PFSK-1 (cell line): Measurements from ENCODE around the gene LGALS7.

Experiments
- FOXP2 ChIP-seq: optimal IDR thresholded peaks from 2 replicates; pipeline ENCODE3; 2011; ENCODE audit warnings: borderline replicate concordance, control low read depth, inconsistent platforms; ENCODE audit not compliant: insufficient read depth; ENCODE audit errors: extremely low read length, extremely low read depth
- POLR2AphosphoS5 ChIP-seq: IDR thresholded peaks from 2 replicates; pipeline ENCODE4 v1.6.1; 2012; ENCODE audit warnings: low read depth, mild to moderate bottlenecking, control low read depth, low read length, moderate library complexity
- REST ChIP-seq, 2 experiments: IDR thresholded peaks; 2 replicates each; pipeline versions ENCODE4 v1.6.1 to v1.8.0; 2011 to 2012; ENCODE audit warnings: low read depth in 2 of 2, low read length in 2 of 2, control low read depth in 1 of 2, inconsistent platforms in 1 of 2, mild to moderate bottlenecking in 1 of 2, moderate library complexity in 1 of 2; ENCODE audit not compliant: insufficient read depth in 1 of 2
- SIN3A ChIP-seq: IDR thresholded peaks from 2 replicates; pipeline ENCODE4 v1.6.1; 2012; ENCODE audit warnings: mild to moderate bottlenecking, low read length, moderate library complexity, borderline replicate concordance; ENCODE audit not compliant: insufficient read depth
- TAF1 ChIP-seq: IDR thresholded peaks from 2 replicates; pipeline ENCODE4 v1.6.1; 2012; ENCODE audit warnings: low read length, control low read depth, borderline replicate concordance; ENCODE audit not compliant: insufficient read depth

LGALS7 gene

DNA sequence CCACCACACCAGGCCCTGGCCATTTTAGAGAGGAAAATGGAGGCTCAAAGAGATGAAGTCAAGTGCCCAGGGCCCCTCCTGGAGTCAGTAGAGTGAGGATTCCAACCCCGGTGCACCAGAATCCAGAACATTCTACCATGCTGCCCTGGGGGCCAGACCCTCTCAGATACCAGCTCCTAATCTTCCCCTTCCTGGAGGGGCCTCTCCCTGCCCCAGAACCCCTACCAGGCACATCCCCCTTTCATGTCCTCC is 40.1 kb downstream of the LGALS7 start:
- TF ChIP-seq TAF1 (no peak), SIN3A (no peak), REST (IDR thresholded peaks at IDR 0.05; ENCODE audit: insufficient read depth in 1 of 2, low read depth in 2 of 2, low read length in 2 of 2) (no peak), FOXP2 (no peak), POLR2AphosphoS5 (no peak)

DNA sequence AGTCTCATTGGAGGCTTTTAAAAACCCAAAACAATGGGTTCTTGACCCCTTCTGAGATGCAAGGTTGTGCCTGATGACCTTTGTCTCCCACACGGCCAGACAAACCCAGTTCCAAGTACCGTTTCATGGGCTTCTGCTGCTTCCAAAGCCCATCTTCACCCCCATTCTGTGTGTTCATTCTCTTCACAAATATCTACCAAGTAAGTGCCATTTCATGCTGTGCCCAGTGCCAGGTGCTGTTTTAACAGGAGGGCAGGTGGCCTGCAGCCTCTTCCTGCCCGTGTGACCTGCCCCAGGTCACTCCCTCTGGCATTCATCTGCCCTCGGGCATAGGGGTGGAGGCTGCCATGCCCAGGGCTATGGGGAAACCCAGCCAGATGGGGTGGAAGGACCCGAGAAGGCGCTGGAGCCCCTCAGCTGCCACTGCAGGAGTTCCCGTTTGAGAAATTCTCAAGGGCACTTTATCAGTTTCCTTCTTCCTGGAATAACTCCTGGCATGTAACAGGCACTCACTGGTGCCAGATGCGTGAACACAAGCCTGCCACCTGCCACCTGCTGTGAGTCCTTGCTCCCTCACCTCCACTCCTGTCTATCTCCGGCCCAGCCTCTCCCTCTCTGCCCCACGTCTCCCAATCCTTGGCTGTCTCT is 41.5 kb downstream of the LGALS7 start:
- TF ChIP-seq REST (IDR thresholded peaks at IDR 0.05; ENCODE audit: insufficient read depth in 1 of 2, low read depth in 2 of 2, low read length in 2 of 2) (no peak), SIN3A (no peak), TAF1 (no peak)

GRCh38 chr19:38730731-38731589 is 42.4 kb downstream of the LGALS7 start:
- no peak for TF ChIP-seq REST (IDR thresholded peaks at IDR 0.05; ENCODE audit: insufficient read depth in 1 of 2, low read depth in 2 of 2, low read length in 2 of 2)

GRCh38 chr19:38730470-38730730 is 42.9 kb downstream of the LGALS7 start:
- no peak for TF ChIP-seq TAF1
- no peak for TF ChIP-seq FOXP2
- TF ChIP-seq POLR2AphosphoS5: no peak
- no peak for TF ChIP-seq REST (IDR thresholded peaks at IDR 0.05; ENCODE audit: insufficient read depth in 1 of 2, low read depth in 2 of 2, low read length in 2 of 2)
- TF ChIP-seq SIN3A: no peak
